Heart left ventricle (tissue), 16 donors: ENCODE data around the gene ADGRA1. TPM values are rescaled to one million over a fixed set of nuclear protein-coding genes. Genes with fewer than 3 reads are reported as not detected.

Source experiments
- ATAC-seq, 4 donors: fragments of 200-7000 bp; cut with Tn5 transposase; one replicate each; pipeline ENCODE4 v1.9.1; 2020 to 2022; ENCODE audit warnings: moderate library complexity in 4 of 4, mild to moderate bottlenecking in 3 of 4, moderate number of reproducible peaks in 1 of 4
- DNase-seq, 5 donors: peaks; one replicate each; pipeline ENCODE4 v3.0.0-alpha.2; 2020
- H3K27ac ChIP-seq, 12 donors: fragments of 200-600 bp; sonication (generic) in 4 of 12; one replicate each; pipeline versions ENCODE4 v1.5.0 to v1.8.0; 2016 to 2022; ENCODE audit warnings: mild to moderate bottlenecking in 2 of 12
- H3K27me3 ChIP-seq, 9 donors: fragments of 200-600 bp; sonication (generic) in 2 of 9; one replicate each; pipeline versions ENCODE4 v1.5.1 to v1.8.0; 2016 to 2022; ENCODE audit warnings: mild to moderate bottlenecking in 3 of 9
- H3K36me3 ChIP-seq, 9 donors: fragments of 200-600 bp; sonication (generic) in 2 of 9; one replicate each; pipeline versions ENCODE4 v1.5.0 to v1.8.0; 2018 to 2022; ENCODE audit warnings: mild to moderate bottlenecking in 2 of 9
- H3K4me1 ChIP-seq, 12 donors: fragments of 200-600 bp; sonication (generic) in 4 of 12; one replicate each; pipeline versions ENCODE4 v1.5.0 to v1.8.0; 2016 to 2022; ENCODE audit warnings: mild to moderate bottlenecking in 3 of 12
- H3K4me3 ChIP-seq, 12 donors: fragments of 200-600 bp; sonication (generic) in 4 of 12; one replicate each; pipeline versions ENCODE4 v1.5.0 to v1.8.0; 2017 to 2022; ENCODE audit warnings: mild to moderate bottlenecking in 9 of 12, moderate library complexity in 4 of 12
- H3K9me3 ChIP-seq, 12 donors: fragments of 200-600 bp; sonication (generic) in 4 of 12; one replicate each; pipeline versions ENCODE4 v1.5.0 to v1.8.0; 2016 to 2022; ENCODE audit warnings: mild to moderate bottlenecking in 1 of 12
- POLR2A ChIP-seq, 2 donors: fragments of 450-650 bp; IDR thresholded peaks; one replicate each; pipeline ENCODE4 v1.6.1; 2017; ENCODE audit warnings: antibody characterized with exemption in 2 of 2, mild to moderate bottlenecking in 2 of 2, moderate library complexity in 2 of 2
- WGBS, 4 donors: extraction: QIAGEN DNeasy Blood & Tissue Kit in 2 of 4; methylation state at CpG; one replicate each; pipeline versions ENCODE4 v1.1.5 to v1.1.7; 2013 to 2018; 5-methylcytosine and 5-hydroxymethylcytosine counted together
- intact Hi-C, 10 donors: fragments of 100-400 bp; cut with DNase I; formaldehyde crosslinking; loops; one replicate each; pipeline versions ENCODE4 v1.11.1 to v1.14.2; 2022
- polyA plus RNA-seq, 2 donors: library from polyadenylated mRNA; stranded (reverse); fragments of 200-250 nt; gene quantifications; one replicate each; pipeline ENCODE4 v1.2.3, GENCODE V29; 2013
- total RNA-seq, 9 donors: library from RNA; depleted of rRNA in 2 of 9; stranded (reverse); fragments of >200 nt in 2 of 9; fragmentation: NEBNext Ultra II Directional in 3 of 9; extraction: Animal tissue kit (Norgen Biotek cat#: 25700) in 3 of 9; gene quantifications; one replicate each; pipeline versions ENCODE4 v1.1.0 to v1.2.4, GENCODE V29; 2016 to 2023
- TF ChIP-seq, protein P1 (sequence below), 12 donors: fragments of 200-600 bp; sonication (generic) in 4 of 12; IDR thresholded peaks; one replicate each; pipeline versions ENCODE4 v1.5.0 to v1.8.0; 2018 to 2022; ENCODE audit warnings: antibody characterized with exemption in 12 of 12, mild to moderate bottlenecking in 5 of 12
- donor health status: ischemic (EF 13 %, LVEDD 7.1; RV severe dilation, severe dysfunction).
- donor health status: healthy with polysubstance abuse.
- donor health status: DM: no; HTN: yes; CAD: no.
- donor health status: DM: no; HTN: no; CAD: no.
- donor health status: ischemic (EF 25% LVEDD 6.9; RV normal size, moderate dysfunction).
- donor health status: ischemic (EF 25% LVEDD 5.7; RV mildly dilated, moderate dysfunction).
- donor health status: healthy.
- donor health status: DM: yes; HTN: yes; CAD: no.
- donor health status: ischemic (EF 35%, LVEDD 5.7; RV mildly dilated, moderate dysfunction).
- donor health status: nonischemic (EF 11% LVEDD 7.7; RV severe dilation, severe dysfunction).
- donor health status: DM: yes; HTN: yes; CAD: no.
- donor health status: PGD.
- donor health status: ischemic (EF 29% LVEDD 5.4; RV normal size, mild dysfunction).
- donor health status: nonischemic (EF 23%, LVEDD 6.1; RV moderate dilation, normal function).

Gene ADGRA1
- total and polyA plus RNA-seq, 11 donors, result 0.03 to 0.19 (median 0.13) TPM; not detected in 8

- Histone ChIP-seq H3K9me3 (no peaks in the 10 kb centered on the region), H3K27ac (no peak overlapping the region), H3K4me1 (peaks cover 0 to under 1% (median 0%) of the 10 kb centered on the region in 12 donors), H3K36me3 (no peaks in the 10 kb centered on the region), H3K4me3 (no peak overlapping the region), H3K27me3 (peaks cover 1 to 64% (median 21%) of the 10 kb centered on the region in 9 donors)
- no peak for TF ChIP-seq POLR2A (IDR thresholded peaks at IDR 0.05)
- TF ChIP-seq, protein P1, sequence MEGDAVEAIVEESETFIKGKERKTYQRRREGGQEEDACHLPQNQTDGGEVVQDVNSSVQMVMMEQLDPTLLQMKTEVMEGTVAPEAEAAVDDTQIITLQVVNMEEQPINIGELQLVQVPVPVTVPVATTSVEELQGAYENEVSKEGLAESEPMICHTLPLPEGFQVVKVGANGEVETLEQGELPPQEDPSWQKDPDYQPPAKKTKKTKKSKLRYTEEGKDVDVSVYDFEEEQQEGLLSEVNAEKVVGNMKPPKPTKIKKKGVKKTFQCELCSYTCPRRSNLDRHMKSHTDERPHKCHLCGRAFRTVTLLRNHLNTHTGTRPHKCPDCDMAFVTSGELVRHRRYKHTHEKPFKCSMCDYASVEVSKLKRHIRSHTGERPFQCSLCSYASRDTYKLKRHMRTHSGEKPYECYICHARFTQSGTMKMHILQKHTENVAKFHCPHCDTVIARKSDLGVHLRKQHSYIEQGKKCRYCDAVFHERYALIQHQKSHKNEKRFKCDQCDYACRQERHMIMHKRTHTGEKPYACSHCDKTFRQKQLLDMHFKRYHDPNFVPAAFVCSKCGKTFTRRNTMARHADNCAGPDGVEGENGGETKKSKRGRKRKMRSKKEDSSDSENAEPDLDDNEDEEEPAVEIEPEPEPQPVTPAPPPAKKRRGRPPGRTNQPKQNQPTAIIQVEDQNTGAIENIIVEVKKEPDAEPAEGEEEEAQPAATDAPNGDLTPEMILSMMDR (IDR thresholded peaks at IDR 0.05), result no peak
- ATAC-seq (no peak), DNase-seq (peak in 1 of 5 donors; percentile 48)
- intact Hi-C loops, result no loop called here
- WGBS, 4 donors, result 81 to 86% (median 85%) methylated on average over 10 to 16 of the region's 16 CpGs
These were observed 7.9 kb downstream of the ADGRA1 start for GRCh38 chr10:133095586-133095985.

DNA sequence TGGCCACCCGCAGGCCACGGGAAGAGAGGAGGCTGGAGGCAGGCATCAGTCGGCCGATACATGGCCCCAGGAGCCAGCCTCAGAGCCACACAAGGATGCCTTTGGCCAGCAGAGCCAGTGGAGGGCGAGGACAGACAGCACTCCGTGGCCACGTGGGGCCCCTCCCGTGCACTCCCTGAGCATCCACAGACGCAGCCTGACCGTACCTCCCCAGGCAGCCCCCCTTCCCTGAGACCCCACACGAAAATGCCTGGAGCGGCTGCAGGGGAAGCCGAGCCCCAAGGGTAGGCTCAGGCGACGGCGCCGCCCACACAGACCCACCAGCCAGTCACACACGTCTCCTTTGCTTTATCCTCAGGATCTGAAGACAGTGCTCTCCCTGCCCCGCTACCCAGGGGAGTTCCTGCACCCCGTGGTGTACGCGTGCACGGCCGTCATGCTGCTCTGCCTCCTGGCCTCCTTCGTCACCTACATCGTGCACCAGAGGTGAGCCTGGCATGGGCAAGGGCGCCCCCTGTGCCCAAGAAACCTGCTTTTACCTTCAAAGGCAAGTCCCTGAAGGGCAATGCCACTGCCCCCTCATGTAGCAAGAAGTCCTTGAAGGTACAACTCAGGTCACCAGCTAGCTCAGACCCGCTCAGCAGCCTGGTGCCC, 9.0 kb downstream of the ADGRA1 start:
- ATAC-seq (no peak), DNase-seq (peak in 1 of 5 donors; percentile 52)
- Histone ChIP-seq H3K27me3 (peaks cover 0 to 65% (median 28%) of the 10 kb centered on the region in 9 donors), H3K36me3 (no peaks in the 10 kb centered on the region), H3K4me3 (no peak overlapping the region), H3K27ac (no peak overlapping the region), H3K4me1 (peaks cover 0 to 8% (median 0%) of the 10 kb centered on the region in 12 donors), H3K9me3 (no peaks in the 10 kb centered on the region)
- 45 to 66% (median 55%) methylated on average over 20 to 28 of the region's 28 CpGs for WGBS, 4 donors
- intact Hi-C loops, result no loop called here
- TF ChIP-seq, protein P1 (IDR thresholded peaks at IDR 0.05), result peak in 2 of 12 donors; percentile 8 to 14
- no peak for TF ChIP-seq POLR2A (IDR thresholded peaks at IDR 0.05)

DNA sequence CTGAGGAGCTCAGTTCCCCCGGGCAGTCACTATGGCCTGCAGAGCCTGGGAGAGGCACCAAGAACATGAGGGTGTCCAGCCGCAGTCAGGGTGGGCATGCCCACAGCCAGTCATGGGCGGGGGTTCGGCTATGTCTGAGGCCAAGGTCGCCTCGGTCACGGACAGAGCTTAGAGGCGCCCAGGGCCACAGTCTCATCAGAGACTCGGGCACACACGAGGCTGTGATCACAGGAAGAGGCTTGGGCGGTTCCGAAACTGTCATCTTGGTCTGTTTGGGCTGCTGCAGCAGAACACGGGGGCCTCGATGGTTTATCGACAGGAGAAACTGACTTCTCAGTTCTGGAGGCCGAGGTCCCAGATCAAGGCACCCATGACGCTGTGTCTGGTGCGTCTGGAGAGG, 9.7 kb downstream of the ADGRA1 start:
- Histone ChIP-seq H3K27me3 (peaks cover 0 to 70% (median 32%) of the 10 kb centered on the region in 9 donors), H3K4me1 (peaks cover 0 to 8% (median 0%) of the 10 kb centered on the region in 12 donors), H3K27ac (no peak overlapping the region), H3K9me3 (no peaks in the 10 kb centered on the region), H3K36me3 (no peaks in the 10 kb centered on the region), H3K4me3 (no peak overlapping the region)
- DNase-seq, result peak in 1 of 5 donors; percentile 30
- TF ChIP-seq, protein P1 (IDR thresholded peaks at IDR 0.05), result no peak
- TF ChIP-seq POLR2A (IDR thresholded peaks at IDR 0.05), result no peak
- WGBS, 4 donors, result 85 to 91% (median 87%) methylated on average over 9 to 18 of the region's 18 CpGs
- ATAC-seq, result no peak
- intact Hi-C loops, result no loop called here

GRCh38 chr10:133097961-133098360, 10.2 kb downstream of the ADGRA1 start:
- intact Hi-C loops, result no loop called here
- ATAC-seq (no peak), DNase-seq (peak in 1 of 5 donors; percentile 36)
- H3K9me3 ChIP-seq, result no peaks in the 10 kb centered on the region
- no peak overlapping the region for H3K4me3 ChIP-seq
- TF ChIP-seq POLR2A (IDR thresholded peaks at IDR 0.05), result no peak
- TF ChIP-seq, protein P1 (IDR thresholded peaks at IDR 0.05), result no peak
- 52 to 82% (median 76%) methylated on average over 3 to 11 of the region's 11 CpGs for WGBS, 4 donors
- no peak overlapping the region for H3K27ac ChIP-seq
- H3K4me1 ChIP-seq, result peaks cover 0 to 8% (median 0%) of the 10 kb centered on the region in 12 donors
- no peaks in the 10 kb centered on the region for H3K36me3 ChIP-seq
- H3K27me3 ChIP-seq, result peaks cover 0 to 76% (median 32%) of the 10 kb centered on the region in 9 donors
